Bronchial epithelial cell (primary cell): ENCODE data around the gene CHTF8. TPM values are rescaled to one million over a fixed set of nuclear protein-coding genes. Genes with fewer than 3 reads are reported as not detected.

Experiments
- DNase-seq: peaks from one replicate; pipeline ENCODE4 v3.0.0-alpha.2; 2010; ENCODE audit warnings: low read depth
- FAIRE-seq: peaks from 2 replicates; lab custom pipeline; 2011; peaks lifted over from hg19 to GRCh38; lab: Jason Lieb, UNC
- H3K27me3 ChIP-seq: 2 replicates; pipeline ENCODE4 v1.5.1; 2011; ENCODE audit warnings: low read length; ENCODE audit not compliant: control insufficient read depth, insufficient read depth
- H3K36me3 ChIP-seq: 2 replicates; pipeline ENCODE4 v1.5.1; 2011; ENCODE audit warnings: low read length; ENCODE audit not compliant: control insufficient read depth, insufficient read depth
- H3K4me3 ChIP-seq: 2 replicates; pipeline ENCODE4 v1.5.1; 2011; ENCODE audit warnings: mild to moderate bottlenecking, low read depth, low read length, control low read depth
- CTCF ChIP-seq: IDR thresholded peaks from 2 replicates; pipeline ENCODE4 v1.5.1; 2011; ENCODE audit warnings: mild to moderate bottlenecking, moderate library complexity, low read length, control low read depth, inconsistent platforms; ENCODE audit not compliant: insufficient read depth, severe bottlenecking
- total RNA-seq: library from RNA; depleted of rRNA; stranded (reverse); fragments of >200 nt; gene quantifications from 2 replicates; pipeline ENCODE4 v1.2.1, GENCODE V29; 2014

CHTF8 gene
- total RNA-seq, 1 donor from 2014 or later: 34.8 TPM

- no peak for TF ChIP-seq CTCF
- DNase-seq: no peak
- no peaks in the 10 kb centered on the region for H3K27me3 ChIP-seq
- no peak overlapping the region for H3K4me3 ChIP-seq
- peaks cover 30% of the 10 kb centered on the region for H3K36me3 ChIP-seq
- FAIRE-seq: no peak
Measured at GRCh38 chr16:69108905-69109252, 23.5 kb downstream of the CHTF8 start.

GRCh38 chr16:69108064-69108904, 24.1 kb downstream of the CHTF8 start:
- H3K4me3 ChIP-seq: peak overlapping the region; percentile 70
- H3K36me3 ChIP-seq: peaks cover 24% of the 10 kb centered on the region
- no peaks in the 10 kb centered on the region for H3K27me3 ChIP-seq
- DNase-seq (no peak), FAIRE-seq (no peak)
- TF ChIP-seq CTCF: no peak

- FAIRE-seq (no peak), DNase-seq (no peak)
- no peaks in the 10 kb centered on the region for H3K27me3 ChIP-seq
Measured at GRCh38 chr16:69107316-69107962, 24.9 kb downstream of the CHTF8 start.

GRCh38 chr16:69106491-69107315, 25.7 kb downstream of the CHTF8 start:
- FAIRE-seq (no peak), DNase-seq (no peak)
- peaks cover 17% of the 10 kb centered on the region for H3K36me3 ChIP-seq
- peak overlapping the region; percentile 70 for H3K4me3 ChIP-seq
- no peak for TF ChIP-seq CTCF
- no peaks in the 10 kb centered on the region for H3K27me3 ChIP-seq

More at GRCh38 chr16:69107316-69107962, 24.9 kb downstream of the CHTF8 start:
- Histone ChIP-seq H3K4me3 (peak overlapping the region; percentile 70), H3K36me3 (peaks cover 18% of the 10 kb centered on the region)
- peak; percentile 8 for TF ChIP-seq CTCF

- no peaks in the 10 kb centered on the region for H3K27me3 ChIP-seq
- FAIRE-seq (peak; percentile 70), DNase-seq (peak; percentile 75)
- peak; percentile 69 for TF ChIP-seq CTCF
- H3K36me3 ChIP-seq: peaks cover 12% of the 10 kb centered on the region
- H3K4me3 ChIP-seq: peak within 1 kb of the TSS; percentile 70
Measured at GRCh38 chr16:69105501-69106361, 26.7 kb downstream of the CHTF8 start, which contains the start of gene HAS3. HAS3 (plus strand) TSS chr16:69105653; CDS start chr16:69109396, 3,743 bp downstream.
